ENCODE results near the gene INPP5K.

INPP5K gene

GRCh38 chr17:1505586-1505985, 10.8 kb downstream of the INPP5K start:
- DNase-seq = no peak

GRCh38 chr17:1504866-1505265, 11.5 kb downstream of the INPP5K start:
- no peak for DNase-seq

DNA sequence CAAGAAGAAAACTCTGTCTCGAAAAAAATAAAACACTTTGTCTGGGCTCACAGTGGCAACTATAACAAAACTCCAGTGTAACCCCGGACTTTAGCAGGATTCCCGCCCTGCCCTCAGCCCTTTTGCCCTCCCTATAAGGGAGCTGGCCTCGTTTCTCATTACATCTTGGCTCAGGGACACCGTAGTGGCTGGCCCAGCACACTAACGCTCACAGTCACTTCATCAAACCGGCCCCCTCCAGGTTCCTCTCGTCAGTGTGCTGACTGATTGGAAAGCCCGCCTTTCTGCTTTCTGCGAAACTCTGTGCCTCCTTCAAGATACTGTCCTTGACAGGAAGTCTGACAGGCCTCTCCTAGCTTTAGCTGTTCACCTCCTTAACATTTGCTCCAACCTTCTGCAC, 12.7 kb downstream of the INPP5K start:
- no peak for DNase-seq

DNA sequence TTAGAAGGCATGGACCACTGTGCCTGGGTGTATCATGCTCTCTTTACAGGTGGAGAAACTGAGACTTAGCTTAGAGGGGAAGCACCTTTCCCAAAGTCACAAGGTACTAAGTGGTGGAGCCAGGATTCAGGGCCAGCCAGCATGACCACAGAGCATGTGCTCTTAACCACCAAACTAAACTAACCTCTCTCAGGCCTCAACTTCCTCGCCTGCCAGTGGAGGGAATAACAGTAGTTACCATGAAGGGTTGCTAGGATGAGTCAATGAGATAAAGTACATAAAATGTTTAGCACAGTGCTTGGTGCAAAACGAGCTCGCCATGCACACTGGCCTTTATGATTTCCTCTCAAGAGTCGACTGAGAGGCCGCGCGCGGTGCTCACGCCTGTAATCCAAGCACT, 17.5 kb downstream of the INPP5K start:
- DNase-seq = no peak

GRCh38 chr17:1498233-1498632, 18.2 kb downstream of the INPP5K start:
- DNase-seq = no peak

- DNase-seq = no peak
These were observed 18.6 kb downstream of the INPP5K start for GRCh38 chr17:1497831-1498230.

DNA sequence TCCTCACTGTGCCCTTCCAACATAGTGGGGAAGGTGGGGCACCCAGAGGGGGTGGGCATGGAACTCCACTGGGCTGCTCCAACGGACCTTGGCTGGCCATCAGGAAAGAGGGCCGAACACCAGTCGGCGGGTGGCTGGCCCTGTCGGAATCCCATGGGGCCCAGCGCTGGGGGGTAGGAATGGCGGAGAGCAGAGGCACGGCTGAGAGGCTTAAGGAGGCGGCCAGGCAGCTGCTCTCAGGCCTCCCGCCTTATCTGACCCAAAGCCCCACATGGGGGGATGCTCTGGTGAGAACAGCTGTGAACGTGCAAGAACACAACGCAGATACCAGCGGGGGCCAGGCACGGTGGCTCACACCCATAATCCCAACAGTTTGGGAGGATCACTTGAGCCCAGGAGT, 19.5 kb downstream of the INPP5K start:
- DNase-seq = no peak

DNA sequence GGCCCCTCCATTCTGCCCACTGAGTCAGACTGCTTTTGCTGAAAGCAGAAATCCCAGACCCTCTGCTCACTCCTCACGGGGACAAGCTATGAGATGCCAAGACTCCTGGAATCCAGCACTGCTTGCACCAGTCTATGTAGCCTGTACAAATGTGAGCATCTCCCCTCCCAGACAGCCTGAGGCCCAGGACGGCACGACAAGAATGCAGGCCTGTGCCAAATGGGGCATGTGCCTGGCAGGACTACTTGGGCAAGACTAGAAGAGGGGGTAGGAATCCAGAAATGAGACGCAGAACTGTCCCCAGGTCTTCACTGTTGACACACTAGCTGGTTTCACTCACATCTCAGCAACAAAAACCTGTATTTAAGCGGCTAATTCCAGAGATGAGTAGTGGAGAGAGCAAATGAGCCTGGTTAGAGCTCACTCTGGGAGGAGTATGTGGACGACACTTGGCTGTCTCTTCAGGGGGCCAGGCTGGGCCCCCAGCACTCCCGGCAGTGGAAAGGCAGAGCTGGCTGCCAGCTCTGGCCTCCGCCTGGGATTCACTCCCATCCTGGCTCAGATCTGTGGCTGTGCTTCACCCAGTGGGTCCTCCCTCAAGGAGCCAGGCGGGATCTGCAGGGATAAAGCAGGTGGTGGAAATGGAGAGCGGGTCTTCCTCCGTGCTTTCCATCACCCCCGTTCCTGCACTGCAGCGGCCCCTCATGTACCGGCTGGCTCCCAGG, 21.0 kb downstream of the INPP5K start:
- DNase-seq = no peak

DNA sequence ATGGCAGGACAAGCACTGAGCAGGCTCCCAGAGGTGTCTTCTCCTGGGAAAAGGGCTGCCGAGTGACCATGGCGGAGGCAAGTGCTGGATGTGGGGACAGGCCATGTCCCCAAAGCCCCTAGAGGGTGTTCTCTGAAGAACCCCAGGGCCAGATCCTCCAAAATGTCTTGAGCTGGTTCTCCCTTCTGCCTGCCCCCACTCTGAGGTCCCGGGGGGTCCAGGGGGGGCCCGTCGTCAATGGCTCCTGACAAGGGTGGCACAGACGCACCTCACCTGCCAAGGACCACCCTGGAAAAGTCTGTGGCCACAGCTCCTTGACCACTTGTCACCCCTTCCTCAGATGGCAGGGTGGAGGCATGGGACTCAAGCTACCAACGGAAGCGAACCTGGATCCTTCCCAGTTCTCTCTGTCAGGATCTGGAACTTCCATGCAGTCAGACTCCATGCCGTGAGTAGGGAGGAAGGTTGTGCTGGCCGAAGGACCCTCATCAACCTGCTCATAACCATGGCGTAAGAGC, 21.6 kb downstream of the INPP5K start:
- no peak for DNase-seq

GRCh38 chr17:1494203-1494602, 22.2 kb downstream of the INPP5K start:
- no peak for DNase-seq

DNA sequence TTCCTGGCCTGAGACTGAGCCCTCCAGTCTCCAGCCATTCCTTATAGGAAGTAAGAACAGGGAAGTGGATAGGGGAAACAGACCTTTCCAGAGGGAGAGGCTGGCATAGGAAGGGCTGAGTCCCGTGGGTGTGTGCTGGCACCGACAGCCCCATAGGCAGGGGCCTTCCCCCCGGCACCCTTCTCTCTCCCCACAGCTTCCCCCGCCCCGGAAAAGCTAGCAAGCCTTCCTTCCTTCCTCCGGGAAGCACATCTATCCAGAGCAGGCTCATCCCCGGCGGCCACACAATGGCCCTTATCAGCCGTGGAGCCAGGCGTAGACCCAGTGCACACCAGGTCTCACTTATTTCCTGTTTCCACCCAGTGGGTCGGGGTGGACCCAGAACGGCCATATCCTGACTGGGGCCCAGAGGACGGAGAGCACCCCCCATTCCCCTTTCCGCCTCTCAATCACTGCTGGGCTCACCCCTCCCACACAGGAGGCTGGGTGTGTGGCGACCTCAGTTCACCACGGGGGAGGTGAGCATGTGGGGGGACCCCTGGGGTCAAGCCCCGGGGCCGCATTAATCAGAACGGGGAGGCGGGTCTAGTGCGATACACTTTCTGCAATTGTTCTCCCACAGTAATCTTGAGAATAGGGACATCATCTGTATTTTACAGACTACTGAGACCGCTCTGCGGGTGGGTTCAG, 23.0 kb downstream of the INPP5K start:
- DNase-seq = no peak

- no peak for DNase-seq
These were observed 23.9 kb downstream of the INPP5K start, which contains the start of gene MYO1C for GRCh38 chr17:1492249-1493206. Gene MYO1C, minus strand, starts transcription at chr17:1492686. Its CDS starts 199 bp downstream, at chr17:1492487.

DNA sequence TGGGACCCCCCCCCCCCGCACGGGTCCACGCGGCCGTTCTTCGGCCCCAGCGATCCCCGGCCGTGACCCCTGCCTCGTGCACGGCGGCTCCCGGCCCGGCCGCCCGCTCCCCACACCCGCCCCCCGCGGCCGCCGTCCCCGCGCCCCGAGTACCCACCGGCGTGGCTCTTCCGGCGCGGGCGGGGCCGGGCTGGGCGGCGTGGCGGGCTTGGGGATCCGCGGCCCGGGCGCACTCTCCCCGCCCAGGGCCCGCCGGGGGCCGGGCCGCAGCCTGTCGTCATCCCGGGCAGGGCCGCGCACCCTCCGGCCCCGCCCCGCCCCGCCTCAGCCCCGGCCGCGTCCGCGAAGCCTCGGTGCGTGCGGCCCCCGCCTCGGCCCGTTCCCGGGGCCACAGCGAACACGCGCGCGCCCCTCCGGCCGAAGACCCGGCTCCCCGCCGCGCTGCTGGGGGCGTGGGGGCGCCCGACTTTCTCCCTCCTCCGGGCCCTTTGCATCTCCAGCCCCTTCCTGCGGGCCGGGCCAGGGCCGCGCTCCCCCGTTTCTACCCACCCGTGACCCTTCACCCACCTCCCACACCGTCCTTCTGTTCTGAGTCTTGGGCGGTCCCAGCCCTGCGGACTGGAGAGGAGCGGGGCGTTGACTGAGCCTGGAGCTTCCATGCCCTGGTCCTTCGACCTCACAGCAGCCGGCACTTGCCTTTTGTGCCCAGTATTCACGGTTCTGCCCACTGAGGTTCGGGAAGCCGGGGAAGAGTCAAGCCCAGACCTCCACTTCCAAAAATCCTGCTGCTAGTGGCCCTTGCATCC, 24.8 kb downstream of the INPP5K start:
- DNase-seq = peak in 1 of 2 experiments; percentile 58

- DNase-seq = peak; percentile 19 to 58
These were observed 25.6 kb downstream of the INPP5K start for GRCh38 chr17:1490643-1491442.

GRCh38 chr17:1488826-1489270, 27.6 kb downstream of the INPP5K start:
- no peak for DNase-seq

DNA sequence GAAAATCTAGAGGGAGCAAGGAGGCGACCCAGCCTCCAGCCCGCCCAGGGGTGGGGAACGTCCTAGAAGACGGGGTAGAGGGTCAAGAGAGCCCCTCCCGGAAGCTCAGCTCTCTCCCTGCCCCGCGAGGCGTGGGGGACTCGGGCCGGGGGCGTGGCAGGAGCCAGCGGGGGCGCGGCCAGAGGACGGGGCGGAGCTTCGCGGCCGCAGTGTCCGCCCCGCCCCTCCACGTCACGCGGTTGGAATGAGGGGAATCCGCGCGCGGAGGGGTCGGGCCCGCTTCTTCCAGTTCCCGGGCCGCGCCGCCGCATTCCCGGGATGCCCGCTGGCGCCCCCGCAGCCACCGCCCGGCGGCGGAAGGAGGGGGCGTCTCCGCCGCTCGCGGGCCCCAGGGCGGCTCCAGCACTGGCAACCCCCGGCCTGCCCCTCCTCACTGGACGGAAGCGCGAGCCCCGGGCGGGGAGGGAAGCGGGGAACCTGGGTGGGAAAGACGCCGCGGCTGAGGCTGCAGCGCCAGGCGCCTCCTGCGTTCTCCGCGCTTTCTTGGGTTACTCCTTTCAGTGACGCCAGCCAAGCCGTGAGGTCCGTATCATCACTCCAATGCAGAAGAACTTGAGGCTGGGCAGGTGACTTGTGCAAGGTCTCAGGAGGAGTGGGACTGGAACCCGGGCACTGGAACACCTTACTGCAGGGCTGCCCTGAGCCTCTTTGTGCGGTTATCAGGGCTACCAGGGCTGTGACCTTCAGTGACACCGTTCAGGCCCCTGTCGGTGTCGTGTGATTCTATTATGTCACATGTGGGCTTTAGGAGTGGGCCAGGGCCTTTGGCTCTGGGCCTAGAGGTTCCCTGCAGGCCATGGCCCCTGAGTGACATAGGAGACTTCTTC, 28.2 kb downstream of the INPP5K start:
- DNase-seq = peak in 1 of 2 experiments; percentile 61

DNA sequence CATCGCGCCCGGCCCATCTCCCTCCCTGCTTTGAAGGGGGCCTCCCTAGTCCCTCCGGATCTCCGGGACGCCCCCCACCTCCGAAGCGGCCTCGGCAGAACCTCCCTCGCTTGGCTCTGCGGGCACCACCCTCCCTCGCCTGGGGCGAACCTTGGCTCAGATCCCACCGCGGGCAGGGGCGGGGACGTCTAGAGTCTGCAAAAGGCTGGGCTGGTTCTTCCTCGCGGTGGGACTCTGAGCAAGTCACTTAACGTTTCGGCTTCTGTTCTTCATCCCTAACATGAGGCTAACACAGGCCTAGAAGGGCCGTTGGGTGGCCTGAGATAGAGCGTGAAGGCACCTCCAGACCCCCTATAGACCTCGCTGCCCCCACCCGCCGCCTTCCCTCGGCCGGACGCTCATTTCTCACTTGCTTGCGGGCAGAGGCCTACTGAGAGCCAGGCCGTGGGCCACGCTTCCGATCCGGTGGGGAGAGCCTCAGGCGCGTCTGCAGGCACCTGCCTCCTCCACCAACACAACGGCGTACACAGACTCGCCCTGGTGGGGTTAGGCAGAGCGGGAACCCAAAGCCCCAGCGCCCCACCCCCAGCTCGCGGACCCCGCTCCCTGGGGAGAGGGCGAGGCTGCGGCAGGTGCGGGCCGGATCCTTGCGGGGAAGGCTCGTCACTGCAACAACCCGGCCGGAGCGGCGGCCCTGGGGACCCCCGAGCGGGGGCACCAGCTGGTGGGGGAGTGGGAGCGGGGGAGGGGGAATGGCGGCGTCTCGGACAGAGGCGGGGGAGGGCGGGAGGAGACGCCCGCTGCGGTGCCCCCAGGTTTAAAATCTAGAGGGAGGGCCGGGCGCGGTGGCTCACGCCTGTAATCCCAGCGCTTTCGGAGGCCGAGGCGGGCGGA, 29.4 kb downstream of the INPP5K start:
- DNase-seq = peak in 1 of 2 experiments; percentile 65

GRCh38 chr17:1485423-1486376, 30.7 kb downstream of the INPP5K start:
- peak in 1 of 2 experiments; percentile 47 for DNase-seq

Measured in NCI-H526 (cell line).